Astrocyte (in vitro differentiated cells and primary cell): ENCODE data around the gene TNFRSF13B.

Source experiments
- CTCF ChIP-seq: IDR thresholded peaks from 2 replicates; pipeline ENCODE4 v1.5.1; 2011; ENCODE audit warnings: low read depth, mild to moderate bottlenecking, inconsistent platforms, low read length, moderate library complexity; ENCODE audit not compliant: insufficient read depth
- EZH2 ChIP-seq: IDR thresholded peaks from 2 replicates; pipeline ENCODE4 v1.6.1; 2012; ENCODE audit warnings: mild to moderate bottlenecking, low read length, inconsistent platforms; ENCODE audit not compliant: insufficient read depth

GRCh38 chr17:16910341-16910740 is 61.6 kb downstream of the TNFRSF13B start:
- no peak for TF ChIP-seq CTCF
- no peak for TF ChIP-seq EZH2
